ENCODE results near the gene CLCN6.

CLCN6 gene

GRCh38 chr1:11805422-11806306 lies at the start of gene CLCN6, which contains the start of gene MTHFR:
Gene CLCN6, plus strand, starts transcription at chr1:11806191. Its CDS starts 72 bp downstream, at chr1:11806263.
Gene MTHFR, minus strand, starts transcription at chr1:11805964. Its CDS starts 2,848 bp downstream, at chr1:11803116.
- peak; percentile 95 for FAIRE-seq

- FAIRE-seq, result no peak
Observed at GRCh38 chr1:11757047-11757446, 48.9 kb upstream of the CLCN6 start.

GRCh38 chr1:11759791-11760190 lies 46.2 kb upstream of the CLCN6 start:
- no peak for FAIRE-seq

- FAIRE-seq, result no peak
Observed at GRCh38 chr1:11761285-11761684, 44.7 kb upstream of the CLCN6 start.

GRCh38 chr1:11761988-11762406 lies 44.0 kb upstream of the CLCN6 start, which contains the start of gene C1orf167:
Gene C1orf167, plus strand, starts transcription at chr1:11762193. Its CDS starts 2,208 bp downstream, at chr1:11764401.
- no peak for FAIRE-seq

- no peak for FAIRE-seq
Observed at GRCh38 chr1:11764115-11764514, 41.9 kb upstream of the CLCN6 start.

GRCh38 chr1:11764519-11764918 lies 41.5 kb upstream of the CLCN6 start:
- FAIRE-seq, result no peak

- FAIRE-seq, result no peak
Observed at GRCh38 chr1:11765661-11766428, 40.1 kb upstream of the CLCN6 start.

- no peak for FAIRE-seq
Observed at GRCh38 chr1:11766429-11766776, 39.6 kb upstream of the CLCN6 start.

GRCh38 chr1:11767922-11768704 lies 37.9 kb upstream of the CLCN6 start:
- no peak for FAIRE-seq

GRCh38 chr1:11768821-11769220 lies 37.2 kb upstream of the CLCN6 start:
- FAIRE-seq, result no peak

GRCh38 chr1:11769274-11769673 lies 36.7 kb upstream of the CLCN6 start:
- no peak for FAIRE-seq

GRCh38 chr1:11770011-11770410 lies 36.0 kb upstream of the CLCN6 start:
- FAIRE-seq, result no peak

- FAIRE-seq, result no peak
Observed at GRCh38 chr1:11771481-11772043, 34.4 kb upstream of the CLCN6 start.

- no peak for FAIRE-seq
Observed at GRCh38 chr1:11772458-11772857, 33.5 kb upstream of the CLCN6 start.

GRCh38 chr1:11774753-11775152 lies 31.2 kb upstream of the CLCN6 start:
- no peak for FAIRE-seq

- no peak for FAIRE-seq
Observed at GRCh38 chr1:11777658-11778322, 28.2 kb upstream of the CLCN6 start.

GRCh38 chr1:11778336-11778735 lies 27.7 kb upstream of the CLCN6 start:
- FAIRE-seq, result no peak

- FAIRE-seq, result no peak
Observed at GRCh38 chr1:11778844-11779623, 27.0 kb upstream of the CLCN6 start.

- no peak for FAIRE-seq
Observed at GRCh38 chr1:11779715-11780379, 26.1 kb upstream of the CLCN6 start.
